Measurements from ENCODE around the gene N4BP2L2.

N4BP2L2 gene

GRCh38 chr13:32403108-32403507 lies 135.5 kb downstream of the N4BP2L2 start:
- no peak overlapping the region for H3K4me3 ChIP-seq (ENCODE audit: low read depth, low read length)
- TF ChIP-seq CTCF (IDR thresholded peaks at IDR 0.05; ENCODE audit: borderline replicate concordance, insufficient read depth, low read depth, low read length) = no peak

GRCh38 chr13:32391101-32391619 lies 147.4 kb downstream of the N4BP2L2 start:
- TF ChIP-seq CTCF (IDR thresholded peaks at IDR 0.05; ENCODE audit: borderline replicate concordance, insufficient read depth, low read depth, low read length) = no peak
- no peak overlapping the region for H3K4me3 ChIP-seq (ENCODE audit: low read depth, low read length)

GRCh38 chr13:32390484-32390883 lies 148.1 kb downstream of the N4BP2L2 start:
- no peak overlapping the region for H3K4me3 ChIP-seq (ENCODE audit: low read depth, low read length)
- TF ChIP-seq CTCF (IDR thresholded peaks at IDR 0.05; ENCODE audit: borderline replicate concordance, insufficient read depth, low read depth, low read length) = no peak

GRCh38 chr13:32390048-32390447 lies 148.5 kb downstream of the N4BP2L2 start:
- H3K4me3 ChIP-seq (ENCODE audit: low read depth, low read length) = no peak overlapping the region
- no peak for TF ChIP-seq CTCF (IDR thresholded peaks at IDR 0.05; ENCODE audit: borderline replicate concordance, insufficient read depth, low read depth, low read length)

- no peak overlapping the region for H3K4me3 ChIP-seq (ENCODE audit: low read depth, low read length)
- no peak for TF ChIP-seq CTCF (IDR thresholded peaks at IDR 0.05; ENCODE audit: borderline replicate concordance, insufficient read depth, low read depth, low read length)
These were observed 153.2 kb downstream of the N4BP2L2 start for GRCh38 chr13:32385410-32385809.

GRCh38 chr13:32384702-32385101 lies 153.9 kb downstream of the N4BP2L2 start:
- no peak overlapping the region for H3K4me3 ChIP-seq (ENCODE audit: low read depth, low read length)
- TF ChIP-seq CTCF (IDR thresholded peaks at IDR 0.05; ENCODE audit: borderline replicate concordance, insufficient read depth, low read depth, low read length) = no peak

- TF ChIP-seq CTCF (IDR thresholded peaks at IDR 0.05; ENCODE audit: borderline replicate concordance, insufficient read depth, low read depth, low read length) = no peak
- no peak overlapping the region for H3K4me3 ChIP-seq (ENCODE audit: low read depth, low read length)
These were observed 154.6 kb downstream of the N4BP2L2 start for GRCh38 chr13:32383836-32384618.

Data from GM12875 (cell line).